PFSK-1 (cell line): ENCODE measurements around the gene ELP5.
A peak's percentile ranks its signal among the peaks of the same experiment; 100 is the strongest.

Experiments
- FOXP2 ChIP-seq: optimal IDR thresholded peaks from 2 replicates; pipeline ENCODE3; 2011; ENCODE audit warnings: borderline replicate concordance, control low read depth, inconsistent platforms; ENCODE audit not compliant: insufficient read depth; ENCODE audit errors: extremely low read length, extremely low read depth
- POLR2AphosphoS5 ChIP-seq: IDR thresholded peaks from 2 replicates; pipeline ENCODE4 v1.6.1; 2012; ENCODE audit warnings: low read depth, mild to moderate bottlenecking, control low read depth, low read length, moderate library complexity
- REST ChIP-seq, 2 experiments: IDR thresholded peaks; 2 replicates each; pipeline versions ENCODE4 v1.6.1 to v1.8.0; 2011 to 2012; ENCODE audit warnings: low read depth in 2 of 2, low read length in 2 of 2, control low read depth in 1 of 2, inconsistent platforms in 1 of 2, mild to moderate bottlenecking in 1 of 2, moderate library complexity in 1 of 2; ENCODE audit not compliant: insufficient read depth in 1 of 2
- SIN3A ChIP-seq: IDR thresholded peaks from 2 replicates; pipeline ENCODE4 v1.6.1; 2012; ENCODE audit warnings: mild to moderate bottlenecking, low read length, moderate library complexity, borderline replicate concordance; ENCODE audit not compliant: insufficient read depth
- TAF1 ChIP-seq: IDR thresholded peaks from 2 replicates; pipeline ENCODE4 v1.6.1; 2012; ENCODE audit warnings: low read length, control low read depth, borderline replicate concordance; ENCODE audit not compliant: insufficient read depth

ELP5 gene

GRCh38 chr17:7279448-7279847 is 27.4 kb downstream of the ELP5 start:
- TF ChIP-seq POLR2AphosphoS5: no peak

DNA sequence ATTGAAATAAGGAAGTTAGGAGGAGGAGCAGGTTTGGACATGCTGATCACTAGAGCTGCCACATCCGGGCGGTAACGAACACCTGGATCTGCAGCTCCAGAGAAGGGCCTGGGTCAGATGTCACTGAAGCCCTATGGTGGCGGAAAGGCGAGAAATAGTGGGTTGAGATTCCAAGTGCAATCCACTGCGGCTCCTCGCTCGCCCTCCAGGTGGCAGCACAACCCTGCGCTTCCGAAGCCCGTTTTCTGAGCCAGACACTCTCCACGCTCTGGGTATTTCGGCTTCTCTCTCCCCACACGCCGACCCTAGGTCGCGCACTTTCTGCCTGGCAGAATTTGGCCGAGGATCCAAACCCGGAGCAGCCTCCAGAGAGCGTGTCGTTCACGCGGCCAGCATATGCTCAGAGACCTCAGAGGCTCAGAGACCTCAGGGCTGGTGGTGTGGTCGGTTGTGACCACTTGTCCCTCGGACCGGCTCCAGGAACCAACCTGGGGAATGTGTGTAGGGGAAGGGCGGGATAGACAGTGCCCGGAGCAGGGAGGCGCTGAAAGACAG is 28.6 kb downstream of the ELP5 start:
- no peak for TF ChIP-seq POLR2AphosphoS5
- TF ChIP-seq TAF1: no peak
- peak; percentile 63 for TF ChIP-seq FOXP2
- 0 out of 2 replicates have a peak, but pooled peaks have one; percentile 7 for TF ChIP-seq SIN3A
- TF ChIP-seq REST (IDR thresholded peaks at IDR 0.05; ENCODE audit: insufficient read depth in 1 of 2, low read depth in 2 of 2, low read length in 2 of 2): no peak

DNA sequence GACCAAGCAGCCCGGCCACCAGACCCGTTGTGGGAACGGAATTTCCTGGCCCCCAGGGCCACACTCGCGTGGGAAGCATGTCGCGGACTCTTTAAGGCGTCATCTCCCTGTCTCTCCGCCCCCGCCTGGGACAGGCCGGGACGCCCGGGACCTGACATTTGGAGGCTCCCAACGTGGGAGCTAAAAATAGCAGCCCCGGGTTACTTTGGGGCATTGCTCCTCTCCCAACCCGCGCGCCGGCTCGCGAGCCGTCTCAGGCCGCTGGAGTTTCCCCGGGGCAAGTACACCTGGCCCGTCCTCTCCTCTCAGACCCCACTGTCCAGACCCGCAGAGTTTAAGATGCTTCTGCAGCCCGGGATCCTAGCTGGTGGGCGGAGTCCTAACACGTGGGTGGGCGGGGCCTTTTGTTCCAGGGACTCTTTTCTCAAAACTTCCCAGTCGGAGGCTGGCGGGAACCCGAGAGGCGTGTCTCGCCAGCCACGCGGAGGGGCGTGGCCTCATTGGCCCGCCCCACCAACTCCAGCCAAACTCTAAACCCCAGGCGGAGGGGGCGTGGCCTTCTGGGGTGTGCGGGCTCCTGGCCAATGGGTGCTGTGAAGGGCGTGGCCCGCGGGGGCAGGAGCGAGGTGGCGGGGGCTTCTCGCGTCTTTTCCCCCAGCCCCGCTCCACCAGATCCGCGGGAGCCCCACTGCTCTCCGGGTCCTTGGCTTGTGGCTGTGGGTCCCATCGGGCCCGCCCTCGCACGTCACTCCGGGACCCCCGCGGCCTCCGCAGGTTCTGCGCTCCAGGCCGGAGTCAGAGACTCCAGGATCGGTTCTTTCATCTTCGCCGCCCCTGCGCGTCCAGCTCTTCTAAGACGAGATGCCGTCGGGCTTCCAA is 29.3 kb downstream of the ELP5 start, which contains the start of gene SLC2A4:
Gene SLC2A4 (plus strand): TSS at position 645 of the 879 bp plus-strand sequence. CDS start 217 bp downstream, at position 862.
- TF ChIP-seq SIN3A (peak; percentile 96; the same call in 1 of the 2 replicates), FOXP2 (no peak)

- TF ChIP-seq FOXP2 (no peak), TAF1 (no peak), POLR2AphosphoS5 (no peak), SIN3A (no peak), REST (IDR thresholded peaks at IDR 0.05; ENCODE audit: insufficient read depth in 1 of 2, low read depth in 2 of 2, low read length in 2 of 2) (no peak)
These were observed 30.1 kb downstream of the ELP5 start for GRCh38 chr17:7281953-7282751.

DNA sequence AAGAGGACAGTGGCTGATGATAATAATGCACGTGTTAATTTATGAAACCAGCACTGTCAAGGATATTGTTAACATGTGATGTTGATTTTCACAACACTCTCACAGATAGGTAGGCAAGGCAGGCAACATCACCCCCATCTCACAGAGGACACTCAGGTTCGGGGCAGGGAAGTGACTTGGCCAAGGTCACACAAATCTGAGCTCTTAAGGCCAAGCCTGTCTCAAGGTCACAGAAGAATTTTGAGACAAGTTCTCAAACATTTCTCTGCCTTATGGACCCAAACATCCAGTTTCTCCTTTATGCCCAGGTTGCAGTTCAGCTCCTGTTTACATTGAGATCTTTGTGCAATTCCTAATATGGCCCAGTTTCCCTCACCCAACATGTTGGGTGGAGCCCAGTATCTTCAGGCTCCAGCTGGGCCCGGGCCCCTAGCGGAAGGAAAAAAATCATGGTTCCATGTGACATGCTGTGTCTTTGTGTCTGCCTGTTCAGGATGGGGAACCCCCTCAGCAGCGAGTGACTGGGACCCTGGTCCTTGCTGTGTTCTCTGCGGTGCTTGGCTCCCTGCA is 30.8 kb downstream of the ELP5 start:
- TF ChIP-seq SIN3A (no peak), POLR2AphosphoS5 (no peak), FOXP2 (no peak)

DNA sequence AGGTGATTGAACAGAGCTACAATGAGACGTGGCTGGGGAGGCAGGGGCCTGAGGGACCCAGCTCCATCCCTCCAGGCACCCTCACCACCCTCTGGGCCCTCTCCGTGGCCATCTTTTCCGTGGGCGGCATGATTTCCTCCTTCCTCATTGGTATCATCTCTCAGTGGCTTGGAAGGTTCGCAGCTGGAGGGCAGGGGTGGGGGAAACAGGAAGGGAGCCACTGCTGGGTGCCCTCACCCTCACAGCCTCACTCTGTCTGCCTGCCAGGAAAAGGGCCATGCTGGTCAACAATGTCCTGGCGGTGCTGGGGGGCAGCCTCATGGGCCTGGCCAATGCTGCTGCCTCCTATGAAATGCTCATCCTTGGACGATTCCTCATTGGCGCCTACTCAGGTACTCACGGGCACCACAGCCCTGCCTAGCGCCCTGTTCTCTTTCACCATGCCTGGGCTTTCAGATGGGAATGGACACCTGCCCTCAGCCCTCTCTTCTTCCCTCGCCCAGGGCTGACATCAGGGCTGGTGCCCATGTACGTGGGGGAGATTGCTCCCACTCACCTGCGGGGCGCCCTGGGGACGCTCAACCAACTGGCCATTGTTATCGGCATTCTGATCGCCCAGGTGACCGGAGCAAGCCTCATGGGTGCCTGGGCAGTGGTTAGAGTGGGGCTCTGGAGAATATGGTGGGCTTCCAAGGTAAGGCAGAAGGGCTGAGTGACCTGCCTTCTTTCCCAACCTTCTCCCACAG is 31.6 kb downstream of the ELP5 start:
- no peak for TF ChIP-seq FOXP2
- no peak for TF ChIP-seq POLR2AphosphoS5
- TF ChIP-seq TAF1: no peak
- TF ChIP-seq REST (IDR thresholded peaks at IDR 0.05; ENCODE audit: insufficient read depth in 1 of 2, low read depth in 2 of 2, low read length in 2 of 2): no peak
- no peak for TF ChIP-seq SIN3A
